Neural progenitor cell (in vitro differentiated cells): ENCODE measurements around the gene CCNI2.

Experiments
- EZH2 ChIP-seq: fragments of 200-600 bp; sonication (generic); IDR thresholded peaks from 2 replicates; pipeline ENCODE4 v1.6.1; 2017; ENCODE audit warnings: antibody characterized with exemption, mild to moderate bottlenecking, moderate library complexity
- EZH2phosphoT487 ChIP-seq: fragments of 200-600 bp; sonication (generic); IDR thresholded peaks from 2 replicates; pipeline ENCODE4 v1.6.1; 2017; ENCODE audit warnings: antibody characterized with exemption
- TF ChIP-seq, protein P1 (sequence below): fragments of 200-600 bp; sonication (generic); IDR thresholded peaks from 2 replicates; pipeline ENCODE4 v1.5.1; 2017; ENCODE audit warnings: antibody characterized with exemption, mild to moderate bottlenecking

DNA sequence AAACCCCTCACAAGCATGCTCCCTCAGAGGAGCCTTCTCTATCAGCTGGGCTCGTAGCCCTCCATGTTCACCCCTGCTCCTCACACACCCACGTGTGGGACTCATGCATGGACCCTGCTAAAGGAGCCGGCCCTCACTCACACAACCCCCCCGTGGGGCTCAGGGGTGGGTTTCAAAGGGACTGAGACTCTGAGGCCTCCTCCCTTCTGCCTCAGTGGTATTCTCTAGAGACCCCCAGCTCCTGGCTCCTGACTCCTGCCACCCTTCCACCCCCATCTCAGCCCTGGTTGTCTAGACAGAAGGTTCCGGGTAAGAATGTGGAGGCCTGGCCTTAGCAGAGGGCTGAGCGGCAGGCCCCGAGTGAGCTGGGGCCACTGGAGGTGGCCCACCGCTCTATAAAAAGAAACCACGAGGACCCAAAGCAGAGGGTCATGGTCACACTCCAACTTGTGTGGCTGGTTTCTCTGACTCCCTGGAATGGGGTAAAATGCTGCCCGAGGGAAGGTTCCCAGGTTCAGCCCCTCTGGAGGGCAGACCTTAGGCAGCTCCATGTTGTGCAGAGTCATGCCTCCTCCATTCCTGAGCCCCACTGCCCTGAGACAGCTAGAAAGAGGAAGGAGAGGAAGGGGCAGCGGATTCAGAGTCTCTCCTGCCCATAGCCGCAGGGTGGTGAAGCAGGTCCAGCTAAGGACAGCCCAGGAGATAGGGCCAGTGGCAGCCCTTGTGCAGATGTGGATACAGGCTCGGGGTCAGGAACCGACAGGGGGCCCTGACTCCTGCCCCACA, 19.0 kb downstream of the CCNI2 start:
- TF ChIP-seq, protein P1, sequence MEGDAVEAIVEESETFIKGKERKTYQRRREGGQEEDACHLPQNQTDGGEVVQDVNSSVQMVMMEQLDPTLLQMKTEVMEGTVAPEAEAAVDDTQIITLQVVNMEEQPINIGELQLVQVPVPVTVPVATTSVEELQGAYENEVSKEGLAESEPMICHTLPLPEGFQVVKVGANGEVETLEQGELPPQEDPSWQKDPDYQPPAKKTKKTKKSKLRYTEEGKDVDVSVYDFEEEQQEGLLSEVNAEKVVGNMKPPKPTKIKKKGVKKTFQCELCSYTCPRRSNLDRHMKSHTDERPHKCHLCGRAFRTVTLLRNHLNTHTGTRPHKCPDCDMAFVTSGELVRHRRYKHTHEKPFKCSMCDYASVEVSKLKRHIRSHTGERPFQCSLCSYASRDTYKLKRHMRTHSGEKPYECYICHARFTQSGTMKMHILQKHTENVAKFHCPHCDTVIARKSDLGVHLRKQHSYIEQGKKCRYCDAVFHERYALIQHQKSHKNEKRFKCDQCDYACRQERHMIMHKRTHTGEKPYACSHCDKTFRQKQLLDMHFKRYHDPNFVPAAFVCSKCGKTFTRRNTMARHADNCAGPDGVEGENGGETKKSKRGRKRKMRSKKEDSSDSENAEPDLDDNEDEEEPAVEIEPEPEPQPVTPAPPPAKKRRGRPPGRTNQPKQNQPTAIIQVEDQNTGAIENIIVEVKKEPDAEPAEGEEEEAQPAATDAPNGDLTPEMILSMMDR = no peak
- TF ChIP-seq EZH2phosphoT487 (no peak), EZH2 (no peak)
